ENCODE data around the gene KCNJ9.
"Not testable (repeated sequence)": the region's sequence is repeated elsewhere in the genome, so short reads cannot be mapped to it uniquely, and the experiment has no call there.

Gene KCNJ9

GRCh38 chr1:160124705-160125478 is 43.6 kb downstream of the KCNJ9 start:
- TF ChIP-seq CTCF (IDR thresholded peaks at IDR 0.05; ENCODE audit: insufficient read depth, low read depth, low read length, missing control alignments) = peak; percentile 16
- DNase-seq (ENCODE audit: low read depth) = peak; percentile 90
- no peak overlapping the region for H3K4me3 ChIP-seq (ENCODE audit: low read length)

- no peak for DNase-seq (ENCODE audit: low read depth)
- H3K4me3 ChIP-seq (ENCODE audit: low read length) = no peak overlapping the region
- TF ChIP-seq CTCF (IDR thresholded peaks at IDR 0.05; ENCODE audit: insufficient read depth, low read depth, low read length, missing control alignments) = no peak
Observed at GRCh38 chr1:160125746-160126145, 44.4 kb downstream of the KCNJ9 start.

DNA sequence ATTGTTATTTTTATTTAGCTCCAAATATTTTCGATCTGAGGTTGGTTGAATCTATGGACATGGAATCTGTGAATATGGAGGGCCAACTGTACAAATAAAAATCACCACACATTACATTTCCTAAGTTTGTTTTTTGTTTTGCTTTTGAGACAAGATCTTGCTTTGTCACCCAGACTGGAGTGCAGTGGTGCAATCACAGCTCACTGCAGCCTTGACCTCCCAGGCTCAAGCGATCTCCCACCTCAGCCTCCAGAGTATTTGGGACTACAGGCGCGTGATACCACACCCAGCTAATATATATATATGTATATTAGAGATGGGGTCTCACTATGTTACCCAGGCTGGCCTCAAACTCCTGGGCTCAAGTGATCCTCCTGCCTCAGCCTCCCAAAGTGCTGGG is 45.0 kb downstream of the KCNJ9 start:
- H3K4me3 ChIP-seq (ENCODE audit: low read length); DNase-seq (ENCODE audit: low read depth): not testable (repeated sequence)

- H3K4me3 ChIP-seq (ENCODE audit: low read length) = no peak overlapping the region
- no peak for DNase-seq (ENCODE audit: low read depth)
- TF ChIP-seq CTCF (IDR thresholded peaks at IDR 0.05; ENCODE audit: insufficient read depth, low read depth, low read length, missing control alignments) = no peak
Observed at GRCh38 chr1:160127381-160127780, 46.0 kb downstream of the KCNJ9 start.

- DNase-seq (ENCODE audit: low read depth) = peak; percentile 42
- TF ChIP-seq CTCF (IDR thresholded peaks at IDR 0.05; ENCODE audit: insufficient read depth, low read depth, low read length, missing control alignments) = no peak
- H3K4me3 ChIP-seq (ENCODE audit: low read length) = no peak overlapping the region
Observed at GRCh38 chr1:160127865-160128523, 46.7 kb downstream of the KCNJ9 start.

GRCh38 chr1:160128636-160129035 is 47.3 kb downstream of the KCNJ9 start:
- no peak overlapping the region for H3K4me3 ChIP-seq (ENCODE audit: low read length)
- no peak for TF ChIP-seq CTCF (IDR thresholded peaks at IDR 0.05; ENCODE audit: insufficient read depth, low read depth, low read length, missing control alignments)
- no peak for DNase-seq (ENCODE audit: low read depth)

- peak; percentile 43 for DNase-seq (ENCODE audit: low read depth)
- no peak for TF ChIP-seq CTCF (IDR thresholded peaks at IDR 0.05; ENCODE audit: insufficient read depth, low read depth, low read length, missing control alignments)
- no peak overlapping the region for H3K4me3 ChIP-seq (ENCODE audit: low read length)
Observed at GRCh38 chr1:160129046-160129445, 47.7 kb downstream of the KCNJ9 start.

Data from epithelial cell of esophagus (primary cell).